ENCODE measurements around the gene FGD1.

DNA sequence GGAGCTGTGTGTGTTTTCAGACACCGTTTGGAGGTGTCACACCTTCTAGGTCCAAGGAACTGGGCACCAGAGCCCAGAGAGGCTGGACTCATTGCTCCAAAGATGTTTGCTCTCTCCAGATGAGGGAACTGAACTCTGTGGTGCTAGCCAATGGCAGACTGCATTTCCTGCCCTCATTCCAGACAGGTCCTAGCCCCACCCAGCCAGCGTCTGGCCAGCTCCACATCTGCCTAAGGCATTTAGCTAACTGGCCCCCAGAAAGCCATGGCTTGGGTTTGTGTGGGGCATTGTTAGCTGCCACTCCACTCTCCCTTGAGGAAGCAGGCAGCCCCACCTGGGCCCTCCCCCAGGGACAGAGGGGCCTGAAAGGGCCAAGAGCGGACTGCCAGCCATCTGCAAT, 11.4 kb downstream of the FGD1 start:
- no peak for TF ChIP-seq POLR2A (IDR thresholded peaks at IDR 0.05)
- TF ChIP-seq, protein P1, sequence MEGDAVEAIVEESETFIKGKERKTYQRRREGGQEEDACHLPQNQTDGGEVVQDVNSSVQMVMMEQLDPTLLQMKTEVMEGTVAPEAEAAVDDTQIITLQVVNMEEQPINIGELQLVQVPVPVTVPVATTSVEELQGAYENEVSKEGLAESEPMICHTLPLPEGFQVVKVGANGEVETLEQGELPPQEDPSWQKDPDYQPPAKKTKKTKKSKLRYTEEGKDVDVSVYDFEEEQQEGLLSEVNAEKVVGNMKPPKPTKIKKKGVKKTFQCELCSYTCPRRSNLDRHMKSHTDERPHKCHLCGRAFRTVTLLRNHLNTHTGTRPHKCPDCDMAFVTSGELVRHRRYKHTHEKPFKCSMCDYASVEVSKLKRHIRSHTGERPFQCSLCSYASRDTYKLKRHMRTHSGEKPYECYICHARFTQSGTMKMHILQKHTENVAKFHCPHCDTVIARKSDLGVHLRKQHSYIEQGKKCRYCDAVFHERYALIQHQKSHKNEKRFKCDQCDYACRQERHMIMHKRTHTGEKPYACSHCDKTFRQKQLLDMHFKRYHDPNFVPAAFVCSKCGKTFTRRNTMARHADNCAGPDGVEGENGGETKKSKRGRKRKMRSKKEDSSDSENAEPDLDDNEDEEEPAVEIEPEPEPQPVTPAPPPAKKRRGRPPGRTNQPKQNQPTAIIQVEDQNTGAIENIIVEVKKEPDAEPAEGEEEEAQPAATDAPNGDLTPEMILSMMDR (IDR thresholded peaks at IDR 0.05) = no peak

Data from vagina (tissue), 2 donors.